H9 (cell line): ENCODE measurements around the gene TBC1D22A. TPM values are rescaled to one million over a fixed set of nuclear protein-coding genes. Genes with fewer than 3 reads are reported as not detected.

Experiments
- DNase-seq: peaks from one replicate; pipeline ENCODE4 v3.0.0-alpha.2; 2017
- H2AFZ ChIP-seq: one replicate; pipeline ENCODE4 v1.6.1; 2013; ENCODE audit warnings: mild to moderate bottlenecking, low read length, control low read depth, moderate library complexity
- H2AK5ac ChIP-seq: 2 replicates; pipeline ENCODE4 v1.6.1; 2013; ENCODE audit warnings: low read length, control low read depth, mixed read lengths; ENCODE audit not compliant: insufficient read length
- H2BK120ac ChIP-seq: one replicate; pipeline ENCODE4 v1.6.1; 2013; ENCODE audit warnings: low read depth, mild to moderate bottlenecking, low read length, control low read depth, inconsistent platforms; ENCODE audit not compliant: poor library complexity, severe bottlenecking
- H2BK12ac ChIP-seq: 2 replicates; pipeline ENCODE4 v1.6.1; 2013; ENCODE audit warnings: low read length, control low read depth, mixed read lengths, low read depth; ENCODE audit not compliant: insufficient read length
- H2BK15ac ChIP-seq: 2 replicates; pipeline ENCODE4 v1.6.1; 2013; ENCODE audit warnings: low read depth, low read length, control low read depth
- H2BK20ac ChIP-seq: one replicate; pipeline ENCODE4 v1.6.1; 2013; ENCODE audit warnings: low read depth, mild to moderate bottlenecking, low read length, control low read depth, inconsistent platforms; ENCODE audit not compliant: poor library complexity, severe bottlenecking
- H2BK5ac ChIP-seq: 2 replicates; pipeline ENCODE4 v1.6.1; 2013; ENCODE audit warnings: low read length, control low read depth, mixed read lengths; ENCODE audit not compliant: insufficient read length
- H3K14ac ChIP-seq: 2 replicates; pipeline ENCODE4 v1.6.1; 2013; ENCODE audit warnings: low read length, control low read depth; ENCODE audit not compliant: insufficient read depth
- H3K18ac ChIP-seq: 2 replicates; pipeline ENCODE4 v1.6.1; 2013; ENCODE audit warnings: low read depth, mild to moderate bottlenecking, mixed read lengths, low read length, control low read depth; ENCODE audit not compliant: insufficient read length
- H3K23ac ChIP-seq: 2 replicates; pipeline ENCODE4 v1.6.1; 2013; ENCODE audit warnings: low read length, control low read depth, mixed read lengths, low read depth; ENCODE audit not compliant: insufficient read length
- H3K23me2 ChIP-seq: 2 replicates; pipeline ENCODE4 v1.6.1; 2013; ENCODE audit warnings: low read depth, mild to moderate bottlenecking, mixed read lengths, low read length, control low read depth; ENCODE audit not compliant: insufficient read length, poor library complexity, severe bottlenecking
- H3K27ac ChIP-seq: 2 replicates; pipeline ENCODE4 v1.5.1; 2013; ENCODE audit warnings: low read length, control low read depth, mixed read lengths, low read depth; ENCODE audit not compliant: insufficient read length
- H3K27me3 ChIP-seq: 2 replicates; pipeline ENCODE4 v1.6.1; 2013; ENCODE audit warnings: low read length, control low read depth, inconsistent platforms; ENCODE audit not compliant: insufficient read depth
- H3K4ac ChIP-seq: 2 replicates; pipeline ENCODE4 v1.6.1; 2013; ENCODE audit warnings: low read depth, mild to moderate bottlenecking, control low read depth, inconsistent platforms, low read length, moderate library complexity
- H3K4me1 ChIP-seq: 2 replicates; pipeline ENCODE4 v1.6.1; 2013; ENCODE audit warnings: low read length, control low read depth, inconsistent platforms; ENCODE audit not compliant: insufficient read depth
- H3K4me2 ChIP-seq: 2 replicates; pipeline ENCODE4 v1.6.1; 2013; ENCODE audit warnings: low read length, control low read depth, mixed read lengths; ENCODE audit not compliant: insufficient read length, insufficient read depth
- H3K56ac ChIP-seq: 2 replicates; pipeline ENCODE4 v1.6.1; 2013; ENCODE audit warnings: low read depth, mild to moderate bottlenecking, mixed read lengths, low read length, control low read depth; ENCODE audit not compliant: insufficient read length
- H3K79me1 ChIP-seq: 2 replicates; pipeline ENCODE4 v1.6.1; 2013; ENCODE audit warnings: low read depth, mild to moderate bottlenecking, moderate library complexity, low read length, control low read depth, inconsistent platforms; ENCODE audit not compliant: insufficient read depth, poor library complexity, severe bottlenecking
- H3K79me2 ChIP-seq: 2 replicates; pipeline ENCODE4 v1.6.1; 2013; ENCODE audit warnings: low read length, control low read depth, inconsistent platforms; ENCODE audit not compliant: insufficient read depth
- H3K9ac ChIP-seq: 2 replicates; pipeline ENCODE4 v1.6.1; 2013; ENCODE audit warnings: low read length, control low read depth, mixed read lengths; ENCODE audit not compliant: insufficient read length; ENCODE audit errors: extremely low read depth
- H3K9me3 ChIP-seq: one replicate; pipeline ENCODE4 v1.6.1; 2013; ENCODE audit warnings: low read depth, low read length, inconsistent platforms; ENCODE audit not compliant: control insufficient read depth
- H3T11ph ChIP-seq: one replicate; pipeline ENCODE4 v1.6.1; 2013; ENCODE audit warnings: mild to moderate bottlenecking, low read length, control low read depth, inconsistent platforms
- H4K20me1 ChIP-seq: one replicate; pipeline ENCODE4 v1.6.1; 2013; ENCODE audit not compliant: control insufficient read depth, insufficient read length, insufficient read depth
- H4K5ac ChIP-seq: 2 replicates; pipeline ENCODE4 v1.6.1; 2013; ENCODE audit warnings: low read depth, mild to moderate bottlenecking, mixed read lengths, low read length, control low read depth; ENCODE audit not compliant: insufficient read length
- H4K8ac ChIP-seq: replicated peaks from 2 replicates; pipeline ENCODE4 v1.6.1; 2013; ENCODE audit warnings: low read length, control low read depth, mixed read lengths, low read depth; ENCODE audit not compliant: insufficient read length
- H4K91ac ChIP-seq: 2 replicates; pipeline ENCODE4 v1.6.1; 2013; ENCODE audit warnings: low read depth, mild to moderate bottlenecking, moderate library complexity, mixed read lengths, low read length, control low read depth; ENCODE audit not compliant: insufficient read length
- H3K27ac Mint-ChIP-seq, 3 experiments: 2 replicates in 2 of 3; 3 replicates in 1 of 3; pipeline ENCODE4 v1.8.0; 2020 to 2021; ENCODE audit warnings: mixed read lengths in 3 of 3, mild to moderate bottlenecking in 1 of 3, moderate library complexity in 1 of 3
- H3K27me3 Mint-ChIP-seq: 2 replicates; pipeline ENCODE4 v1.8.0; 2021; ENCODE audit warnings: low read depth, mild to moderate bottlenecking, moderate library complexity, mixed read lengths
- H3K36me3 Mint-ChIP-seq, 3 experiments: 2 replicates in 2 of 3; 3 replicates in 1 of 3; pipeline ENCODE4 v1.8.0; 2020 to 2021; ENCODE audit warnings: low read depth in 3 of 3, mixed read lengths in 3 of 3; ENCODE audit not compliant: insufficient read depth in 1 of 3
- H3K4me1 Mint-ChIP-seq, 2 experiments: 2 replicates each; pipeline ENCODE4 v1.8.0; 2020; ENCODE audit warnings: mixed read lengths in 2 of 2
- H3K4me3 Mint-ChIP-seq, 2 experiments: 2 replicates in 1 of 2; 3 replicates in 1 of 2; pipeline ENCODE4 v1.8.0; 2020 to 2021; ENCODE audit warnings: mild to moderate bottlenecking in 2 of 2, mixed read lengths in 2 of 2, moderate library complexity in 1 of 2
- H3K9me3 Mint-ChIP-seq, 2 experiments: 2 replicates in 1 of 2; 3 replicates in 1 of 2; pipeline ENCODE4 v1.8.0; 2020; ENCODE audit warnings: mild to moderate bottlenecking in 2 of 2, mixed read lengths in 2 of 2, moderate library complexity in 1 of 2
- WGBS: extraction: QIAGEN DNeasy Blood & Tissue Kit; methylation state at CpG from one replicate; pipeline ENCODE4 v1.1.7; 2013; ENCODE audit warnings: missing lambda C conversion rate, low lambda C conversion rate, mixed read lengths; ENCODE audit not compliant: insufficient read length; ENCODE audit errors: extremely low coverage; 5-methylcytosine and 5-hydroxymethylcytosine counted together
- total RNA-seq: library from RNA; stranded (reverse); gene quantifications from 2 replicates; pipeline ENCODE4 v1.2.1, GENCODE V29; 2021
- TF ChIP-seq, protein P1 (sequence below): fragments of 200-600 bp; sonication (generic); conservative IDR thresholded peaks from 3 replicates; pipeline ENCODE4 v1.8.0; 2021; ENCODE audit warnings: antibody characterized with exemption, mild to moderate bottlenecking

Gene TBC1D22A
- total RNA-seq, 1 experiment from 2014 or later = 20.8 TPM

DNA sequence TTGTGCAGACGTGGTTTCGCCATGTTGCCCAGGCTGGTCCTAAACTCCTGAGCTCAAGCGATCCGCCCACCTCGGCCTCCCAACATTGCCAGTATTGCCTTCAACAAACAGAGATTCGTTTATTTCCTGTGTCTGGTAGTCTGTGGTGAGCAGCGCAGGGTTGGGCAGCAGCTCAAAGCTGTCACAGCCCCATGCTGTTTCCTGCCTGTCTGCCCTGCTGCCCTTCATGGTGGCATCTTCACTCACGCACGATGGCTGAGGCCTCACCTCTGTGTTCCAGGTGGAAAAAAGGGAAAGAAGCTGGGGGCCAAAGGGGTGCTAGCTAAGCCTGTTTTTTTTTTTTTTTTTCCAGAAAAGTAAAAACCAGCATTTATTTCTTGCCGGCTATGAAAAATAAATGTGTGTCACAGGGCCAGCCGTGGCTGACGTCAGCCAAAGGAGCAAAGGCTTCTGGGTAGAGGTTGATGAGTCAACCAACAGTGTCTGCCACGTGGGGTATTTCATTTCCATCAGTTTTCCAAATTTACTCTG, 28.8 kb downstream of the TBC1D22A start:
- no peak overlapping the region for H2BK120ac ChIP-seq
- Mint-ChIP-seq H3K9me3 (no peaks in the 10 kb centered on the region), H3K4me1 (no peaks in the 10 kb centered on the region), H3K4me3 (no peak overlapping the region), H3K36me3 (peaks cover 0 to 7% (median 0%) of the 10 kb centered on the region in 3 experiments; a peak in 2 of 7 replicates), H3K27me3 (no peaks in the 10 kb centered on the region; the same call in 1 of the 2 replicates), H3K27ac (no peak overlapping the region)
- no peak overlapping the region for H3T11ph ChIP-seq
- H2AFZ ChIP-seq = no peak overlapping the region
- no peaks in the 10 kb centered on the region for H4K20me1 ChIP-seq
- DNase-seq = no peak
- no peak overlapping the region for H2BK20ac ChIP-seq
- no peak overlapping the region for H2AK5ac ChIP-seq
- no peak overlapping the region for H4K91ac ChIP-seq
- H3K23ac ChIP-seq = no peak overlapping the region
- no peak overlapping the region for H3K18ac ChIP-seq
- H3K79me2 ChIP-seq = no peaks in the 10 kb centered on the region
- no peaks in the 10 kb centered on the region for H3K27me3 ChIP-seq
- no peaks in the 10 kb centered on the region for H3K4me1 ChIP-seq
- no peak overlapping the region for H2BK15ac ChIP-seq
- no peaks in the 10 kb centered on the region for H3K9me3 ChIP-seq
- TF ChIP-seq, protein P1, sequence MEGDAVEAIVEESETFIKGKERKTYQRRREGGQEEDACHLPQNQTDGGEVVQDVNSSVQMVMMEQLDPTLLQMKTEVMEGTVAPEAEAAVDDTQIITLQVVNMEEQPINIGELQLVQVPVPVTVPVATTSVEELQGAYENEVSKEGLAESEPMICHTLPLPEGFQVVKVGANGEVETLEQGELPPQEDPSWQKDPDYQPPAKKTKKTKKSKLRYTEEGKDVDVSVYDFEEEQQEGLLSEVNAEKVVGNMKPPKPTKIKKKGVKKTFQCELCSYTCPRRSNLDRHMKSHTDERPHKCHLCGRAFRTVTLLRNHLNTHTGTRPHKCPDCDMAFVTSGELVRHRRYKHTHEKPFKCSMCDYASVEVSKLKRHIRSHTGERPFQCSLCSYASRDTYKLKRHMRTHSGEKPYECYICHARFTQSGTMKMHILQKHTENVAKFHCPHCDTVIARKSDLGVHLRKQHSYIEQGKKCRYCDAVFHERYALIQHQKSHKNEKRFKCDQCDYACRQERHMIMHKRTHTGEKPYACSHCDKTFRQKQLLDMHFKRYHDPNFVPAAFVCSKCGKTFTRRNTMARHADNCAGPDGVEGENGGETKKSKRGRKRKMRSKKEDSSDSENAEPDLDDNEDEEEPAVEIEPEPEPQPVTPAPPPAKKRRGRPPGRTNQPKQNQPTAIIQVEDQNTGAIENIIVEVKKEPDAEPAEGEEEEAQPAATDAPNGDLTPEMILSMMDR = no peak
- no CpG with 5 or more reads among the region's 13 CpGs for WGBS
- no peak overlapping the region for H4K5ac ChIP-seq
- H2BK5ac ChIP-seq = no peak overlapping the region
- no peak overlapping the region for H3K4me2 ChIP-seq
- no peak overlapping the region for H3K9ac ChIP-seq
- no peaks in the 10 kb centered on the region for H3K23me2 ChIP-seq
- H4K8ac ChIP-seq = no peak overlapping the region
- no peak overlapping the region for H3K27ac ChIP-seq
- no peak overlapping the region for H3K56ac ChIP-seq
- no peaks in the 10 kb centered on the region for H3K79me1 ChIP-seq
- H3K14ac ChIP-seq = no peak overlapping the region
- H3K4ac ChIP-seq = no peak overlapping the region
- no peak overlapping the region for H2BK12ac ChIP-seq
